ENCODE results near the gene SLC9A3.
"Not testable (repeated sequence)": the region's sequence is repeated elsewhere in the genome, so short reads cannot be mapped to it uniquely, and the experiment has no call there.

Gene SLC9A3

DNA sequence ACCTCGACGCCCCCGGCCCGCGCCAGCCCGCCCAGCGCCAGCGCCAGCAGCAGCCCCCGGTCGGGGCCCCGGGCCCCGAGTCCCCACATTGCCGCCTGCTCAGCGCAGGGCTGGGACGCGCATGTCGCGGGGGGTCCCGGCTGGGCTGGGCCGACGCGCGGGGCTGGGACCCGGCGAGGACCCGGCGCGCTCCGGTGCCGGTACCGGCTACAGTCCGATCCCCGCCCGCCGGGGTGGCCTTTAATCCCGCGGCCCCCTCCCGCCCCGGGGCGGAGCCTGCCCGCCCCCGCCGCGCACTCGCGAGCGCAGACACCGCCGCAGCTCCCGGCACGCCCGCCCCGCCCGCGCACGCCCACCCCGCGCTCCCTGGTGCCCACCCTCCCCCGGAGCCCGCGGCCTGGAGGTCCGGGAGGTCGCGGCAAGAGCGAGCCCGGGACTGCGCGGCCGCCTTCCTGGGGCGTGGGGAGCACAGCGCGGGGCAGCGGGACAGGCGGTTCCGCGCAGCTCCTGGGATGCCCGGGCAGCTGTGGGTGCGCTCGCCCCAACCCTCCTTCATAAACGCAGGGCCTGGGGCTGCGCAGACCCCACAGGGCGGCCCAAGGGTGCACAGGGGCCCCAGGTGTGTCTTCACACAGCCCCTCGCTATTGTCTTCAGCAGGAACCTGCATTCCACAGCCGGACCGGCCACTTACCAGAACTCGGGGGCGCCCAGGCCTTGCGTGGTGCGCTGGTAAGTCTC lies at the start of gene SLC9A3:
Gene SLC9A3 (minus strand): TSS at position 216 of the 739 bp plus-strand sequence.
- no peak for DNase-seq (ENCODE audit: low read depth, low spot score)

DNA sequence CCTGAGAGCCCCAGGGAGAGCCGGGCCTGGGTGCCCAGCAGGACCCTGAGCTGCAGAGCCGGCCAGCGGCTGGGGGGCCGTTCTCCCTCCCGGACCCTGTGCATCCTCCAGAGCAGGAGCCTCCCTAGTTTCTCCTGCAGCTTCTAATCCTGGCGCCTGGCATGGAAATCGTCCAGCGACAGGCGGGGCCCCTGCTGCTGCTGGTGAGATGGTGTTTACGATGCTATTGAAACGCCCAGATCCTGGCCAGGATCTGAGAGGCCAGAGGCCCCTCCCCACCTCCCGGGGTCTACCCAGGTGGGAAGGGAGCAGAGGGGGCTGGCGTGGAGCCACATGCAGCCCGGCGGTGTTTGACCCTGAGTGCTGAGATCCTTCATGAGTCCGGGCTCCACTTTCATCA lies 49.7 kb upstream of the SLC9A3 start:
- DNase-seq (ENCODE audit: low read depth, low spot score) = no peak

DNA sequence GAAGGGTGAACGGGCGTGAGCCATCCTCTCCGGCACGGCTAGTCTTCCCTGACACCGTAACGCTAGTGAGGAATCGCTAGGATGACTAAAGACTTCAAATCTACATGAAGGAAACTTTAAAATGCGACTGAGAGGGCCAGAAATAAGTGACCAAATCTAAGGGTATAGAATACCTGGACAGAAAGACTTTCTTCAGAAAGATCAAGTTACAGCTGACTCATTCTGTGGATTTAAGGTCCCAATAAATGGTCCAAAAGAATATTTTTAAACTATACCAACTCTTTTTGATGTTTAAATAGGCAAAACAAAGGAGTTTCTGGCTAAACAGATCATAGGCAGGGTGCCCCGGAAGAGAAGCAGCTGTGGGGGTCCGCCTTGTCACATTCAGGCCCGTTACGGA lies 49.0 kb upstream of the SLC9A3 start:
- DNase-seq (ENCODE audit: low read depth, low spot score) = no peak

DNA sequence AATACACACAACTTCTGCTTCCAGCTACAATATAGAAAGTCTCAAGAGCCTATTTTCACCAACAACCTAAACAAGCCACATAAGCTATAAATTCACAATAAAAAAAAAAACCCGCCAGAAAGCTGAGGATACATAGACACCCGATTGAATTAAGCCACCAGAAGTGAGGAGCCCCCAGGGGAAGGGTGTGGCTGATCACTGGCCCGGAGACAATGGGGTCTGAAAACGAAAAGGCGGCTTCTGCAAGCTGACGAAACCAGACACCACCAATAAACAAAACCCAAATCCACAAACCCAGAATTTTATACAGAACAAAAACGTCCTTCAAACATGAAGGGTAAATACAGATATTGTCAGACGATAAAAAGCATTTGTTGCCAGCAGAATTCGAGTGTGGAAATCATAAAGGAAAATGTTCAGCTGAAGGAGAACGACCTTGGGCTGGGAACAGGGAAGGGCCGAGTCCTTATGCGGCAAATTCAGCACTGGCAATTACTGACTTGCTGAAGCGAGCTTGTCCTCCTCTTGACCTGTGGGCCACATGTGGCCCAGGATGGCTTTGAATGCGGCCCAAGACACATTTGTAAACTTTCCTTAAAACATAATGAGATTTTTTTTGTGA lies 48.3 kb upstream of the SLC9A3 start:
- DNase-seq (ENCODE audit: low read depth, low spot score) = no peak

DNA sequence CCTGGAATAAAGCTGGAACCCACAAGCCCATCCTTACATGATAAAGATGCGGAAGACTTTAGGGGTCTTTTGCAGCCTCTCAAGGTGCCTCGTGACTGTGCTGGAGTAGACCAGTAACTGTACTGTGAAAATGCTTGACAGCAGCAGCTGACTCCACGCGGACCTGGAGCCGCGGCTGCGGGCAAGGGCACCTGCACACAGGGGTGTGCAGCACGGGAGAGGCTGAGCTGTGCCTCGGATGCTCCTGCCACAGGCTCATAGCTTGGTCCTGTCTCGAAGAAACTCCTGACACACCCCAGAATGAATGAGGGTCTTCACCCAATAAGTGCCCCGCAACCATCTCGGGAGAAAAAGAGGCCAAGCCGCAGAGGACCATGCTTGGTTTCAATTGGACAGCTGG lies 47.5 kb upstream of the SLC9A3 start:
- DNase-seq (ENCODE audit: low read depth, low spot score) = no peak

GRCh38 chr5:570886-571285 lies 46.6 kb upstream of the SLC9A3 start:
- DNase-seq (ENCODE audit: low read depth, low spot score) = no peak

DNA sequence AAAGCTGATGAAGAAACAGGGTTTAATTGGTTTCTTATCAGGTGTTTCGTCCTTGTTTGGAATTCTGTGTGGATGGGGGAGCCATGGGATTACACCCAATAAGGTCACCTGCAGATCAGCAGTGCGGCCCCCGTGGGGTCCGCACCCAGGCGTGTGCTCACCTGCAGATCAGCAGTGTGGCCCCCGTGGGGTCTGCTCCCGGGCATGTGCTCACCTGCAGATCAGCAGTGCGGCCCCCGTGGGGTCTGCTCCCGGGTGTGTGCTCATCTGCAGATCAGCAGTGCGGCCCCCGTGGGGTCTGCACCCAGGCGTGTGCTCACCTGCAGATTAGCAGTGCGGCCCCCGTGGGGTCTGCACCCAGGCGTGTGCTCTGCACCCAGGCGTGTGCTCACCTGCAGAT lies 46.2 kb upstream of the SLC9A3 start:
- DNase-seq (ENCODE audit: low read depth, low spot score) = no peak

- no peak for DNase-seq (ENCODE audit: low read depth, low spot score)
Observed at GRCh38 chr5:569868-570361, 45.7 kb upstream of the SLC9A3 start.

GRCh38 chr5:569358-569867 lies 45.2 kb upstream of the SLC9A3 start:
- no peak for DNase-seq (ENCODE audit: low read depth, low spot score)

GRCh38 chr5:568809-569208 lies 44.6 kb upstream of the SLC9A3 start:
- no peak for DNase-seq (ENCODE audit: low read depth, low spot score)

DNA sequence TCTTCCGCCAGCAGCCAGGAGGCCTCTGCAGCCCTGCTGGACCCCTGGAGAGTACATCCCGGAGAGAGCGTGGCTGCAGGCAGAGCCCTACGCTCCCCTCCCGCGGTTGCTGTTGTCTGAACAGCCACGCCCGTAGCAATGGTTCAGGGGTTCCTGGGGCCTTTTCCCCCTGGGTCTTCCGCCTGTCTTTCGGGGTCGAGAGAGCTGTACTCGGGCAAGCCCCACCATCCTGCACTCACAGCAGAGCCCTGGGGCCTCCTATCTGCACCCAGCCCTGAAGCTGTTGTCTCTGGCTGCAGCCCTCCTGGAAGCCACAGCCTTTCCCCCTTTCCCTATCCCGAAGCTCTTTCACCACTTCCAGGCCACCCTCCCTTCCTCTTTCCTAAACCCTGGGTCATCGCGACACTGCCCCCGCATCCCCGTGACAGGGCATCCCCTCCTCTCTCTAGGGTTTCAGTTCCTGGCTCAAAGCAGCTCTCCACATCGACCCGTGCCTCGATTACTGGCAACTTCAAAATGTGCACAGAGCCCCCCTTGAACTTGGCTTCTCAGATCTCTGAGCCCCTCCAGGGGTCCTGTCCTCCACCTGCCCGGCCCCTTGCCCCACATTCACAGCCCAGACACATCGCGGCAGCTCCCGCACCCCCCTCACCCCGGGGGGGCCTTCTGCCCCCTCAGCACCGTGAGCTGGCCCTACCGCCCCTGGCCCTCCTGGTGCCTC lies 44.0 kb upstream of the SLC9A3 start:
- DNase-seq (ENCODE audit: low read depth, low spot score) = no peak

DNA sequence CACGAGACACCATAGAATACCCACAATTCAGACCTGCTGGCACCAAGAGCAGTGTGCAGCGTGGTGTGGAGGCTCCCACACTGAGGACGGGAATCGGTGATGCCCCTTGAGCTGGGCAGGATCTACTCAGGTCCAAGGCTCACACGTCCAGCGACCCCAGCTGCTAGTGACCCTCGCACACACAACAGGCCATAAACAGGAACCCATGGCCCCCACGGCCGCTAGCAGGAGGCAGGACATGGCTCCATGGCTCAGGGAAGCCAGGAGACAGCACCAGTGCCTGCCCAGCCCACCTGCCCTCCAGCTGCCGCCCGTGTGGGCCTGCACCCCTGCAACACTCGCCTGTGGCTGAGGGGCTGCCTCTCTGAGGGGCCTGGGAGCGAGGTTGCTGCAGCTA lies 43.4 kb upstream of the SLC9A3 start:
- DNase-seq (ENCODE audit: low read depth, low spot score) = no peak

DNA sequence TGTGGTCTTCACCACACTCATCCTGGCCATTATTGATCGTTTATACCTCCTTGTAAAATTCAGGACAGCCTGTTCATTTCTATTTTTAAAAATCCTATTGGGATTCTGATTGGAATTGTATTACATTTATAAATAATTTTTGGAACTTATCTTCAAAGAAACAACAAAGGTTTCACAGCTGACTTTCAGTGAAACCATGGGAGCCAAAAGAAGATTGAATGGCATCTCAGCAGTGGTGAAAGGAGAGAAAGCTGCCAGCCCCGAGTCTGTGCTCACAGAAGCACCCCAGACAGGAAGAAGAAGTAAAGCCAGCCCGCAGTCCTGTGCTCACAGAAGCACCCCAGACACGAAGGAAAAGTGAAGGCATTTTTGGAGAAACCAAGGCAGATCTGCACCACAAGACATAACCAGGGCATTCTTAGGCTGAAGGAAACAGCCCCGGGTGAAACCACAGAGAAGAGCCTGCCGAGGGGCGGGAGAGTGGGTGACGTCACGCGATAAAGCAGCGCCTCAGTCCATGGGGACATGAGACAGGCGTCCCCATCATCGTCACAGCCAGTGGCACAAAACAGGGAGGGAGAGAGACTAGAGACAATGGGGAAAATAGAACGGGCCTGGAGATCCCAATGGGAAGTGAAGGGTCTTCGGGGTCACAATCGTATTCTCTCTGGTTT lies 42.5 kb upstream of the SLC9A3 start:
- no peak for DNase-seq (ENCODE audit: low read depth, low spot score)

GRCh38 chr5:565782-566440 lies 41.7 kb upstream of the SLC9A3 start:
- no peak for DNase-seq (ENCODE audit: low read depth, low spot score)

- DNase-seq (ENCODE audit: low read depth, low spot score) = no peak
Observed at GRCh38 chr5:561408-561807, 37.2 kb upstream of the SLC9A3 start.

GRCh38 chr5:560792-561166 lies 36.5 kb upstream of the SLC9A3 start:
- no peak for DNase-seq (ENCODE audit: low read depth, low spot score)

DNA sequence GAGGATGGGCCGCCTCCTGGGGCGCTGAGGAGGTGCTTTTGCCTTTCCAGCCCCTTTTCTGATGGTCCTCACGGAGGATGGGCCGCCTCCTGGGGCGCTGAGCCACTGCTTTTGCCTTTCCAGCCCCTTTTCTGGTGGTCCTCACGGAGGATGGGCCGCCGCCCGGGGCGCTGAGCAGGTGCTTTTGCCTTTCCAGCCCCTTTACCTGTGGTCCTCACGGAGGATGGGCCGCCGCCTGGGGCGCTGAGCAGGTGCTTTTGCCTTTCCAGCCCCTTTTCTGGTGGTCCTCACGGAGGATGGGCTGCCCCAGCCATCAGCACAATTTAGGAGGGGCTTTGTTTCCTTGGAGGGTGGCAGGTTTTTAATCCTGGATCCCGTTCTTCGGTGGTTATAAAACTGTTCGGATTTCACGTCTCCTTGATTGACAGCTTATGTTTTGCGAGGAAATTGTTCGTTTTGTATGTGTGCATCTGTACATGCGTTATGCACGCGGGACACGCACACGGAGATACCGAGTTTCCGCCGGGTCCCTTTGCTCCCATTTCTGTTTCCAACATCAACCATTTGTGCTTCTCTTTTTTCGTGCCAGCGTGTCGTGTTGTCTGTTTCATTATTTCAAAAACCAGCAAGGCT lies 34.7 kb upstream of the SLC9A3 start:
- DNase-seq (ENCODE audit: low read depth, low spot score) = no peak

GRCh38 chr5:558326-558725 lies 34.1 kb upstream of the SLC9A3 start:
- DNase-seq (ENCODE audit: low read depth, low spot score) = no peak

DNA sequence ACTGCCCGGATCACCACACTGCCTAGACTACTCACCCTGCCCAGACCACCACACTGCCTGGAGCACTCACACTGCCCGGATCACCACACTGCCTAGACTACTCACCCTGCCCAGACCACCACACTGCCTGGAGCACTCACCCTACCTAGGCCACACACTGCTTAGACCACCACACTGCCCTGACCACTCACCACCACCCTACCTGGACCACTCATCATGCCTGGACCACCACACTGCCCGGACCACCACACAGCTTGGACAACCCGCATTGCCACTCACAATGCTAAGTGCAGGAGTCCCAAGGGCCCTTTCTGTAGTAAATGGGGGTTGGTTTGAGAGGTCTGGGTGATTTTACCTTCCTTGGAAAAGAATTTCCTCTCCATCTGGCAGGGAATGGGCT lies 33.7 kb upstream of the SLC9A3 start:
- not testable (repeated sequence) for DNase-seq (ENCODE audit: low read depth, low spot score)

- DNase-seq (ENCODE audit: low read depth, low spot score) = no peak
Observed at GRCh38 chr5:556909-557441, 32.7 kb upstream of the SLC9A3 start.

Data from astrocyte of the hippocampus (primary cell).